ENCODE data around the gene ANG. TPM values are rescaled to one million over a fixed set of nuclear protein-coding genes. Genes with fewer than 3 reads are reported as not detected.
A peak's percentile ranks its signal among the peaks of the same experiment; 100 is the strongest.

ANG gene
- total and polyA plus RNA-seq, 9 of the 15 experiments (the other 6 are each of a cell fraction or from before 2014, with no cell fraction given): 0.21 to 0.73 (median 0.34) TPM; not detected in 4

DNA sequence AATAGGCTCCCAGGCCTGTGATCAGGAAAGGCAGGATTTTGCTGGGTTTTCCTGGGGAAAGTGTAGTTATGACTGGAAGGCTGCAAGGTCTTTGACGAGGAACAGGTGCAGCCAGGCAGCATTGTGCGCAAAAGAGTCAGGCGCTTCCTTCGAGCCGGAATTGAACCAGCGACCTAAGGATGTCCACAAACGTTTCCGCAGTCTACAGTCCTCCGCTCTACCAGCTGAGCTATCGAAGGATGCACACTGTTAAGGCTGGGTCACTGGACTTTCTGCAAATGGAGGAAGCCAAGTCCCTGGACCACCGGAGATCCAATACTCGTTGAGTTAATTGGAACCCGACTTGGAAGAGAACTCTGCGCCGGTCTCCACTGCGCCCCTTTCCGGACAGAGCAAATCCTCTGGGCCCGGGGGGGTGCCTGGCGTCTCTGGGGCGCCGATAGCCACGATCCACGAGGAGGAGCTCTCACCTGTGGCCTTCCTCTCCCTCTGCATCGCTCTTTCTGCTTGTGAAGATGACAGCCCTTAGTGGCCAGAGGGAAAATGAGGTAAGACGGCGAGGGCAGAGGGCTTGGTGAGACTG lies 28.7 kb upstream of the ANG start:
- intact Hi-C loops (cut with micrococcal nuclease): loop anchor here (5.0 kb wide), 1 partner anchor 32 kb away; no protein-coding TSS in a partner anchor
- WGBS (ENCODE audit: insufficient coverage, low coverage, missing lambda C conversion rate): 20% methylated on average over 15 of the region's 26 CpGs
- POLR2A ChIA-PET: interaction anchor here (0.6 kb wide), 1 partner anchor 49 kb away, joined by 3 read pairs; no protein-coding TSS in a partner anchor

More for the DNA sequence above, 28.7 kb upstream of the ANG start:
- DNase-seq (ENCODE audit: extremely low read depth in 1 of 4, low spot score in 3 of 4): no peak
- H2AFZ ChIP-seq (ENCODE audit: low read depth, low read length): no peak overlapping the region
- peaks cover 7% of the 10 kb centered on the region; the same call in 1 of the 2 replicates for H4K20me1 ChIP-seq (replicated peaks; ENCODE audit: control insufficient read depth, insufficient read depth, low read length)
- no peak overlapping the region for H3K27ac ChIP-seq (ENCODE audit: extremely low read depth, low read depth, low read length)
- no peaks in the 10 kb centered on the region for H3K9me1 ChIP-seq (ENCODE audit: control insufficient read depth, insufficient read depth, low read length)
- CTCF ChIA-PET (ENCODE audit: low intra/inter-chr PET ratio): interaction anchor here (0.7 to 1.4 kb wide), 2 partner anchors 27 to 31 kb away, joined by 3 to 5 read pairs; no protein-coding TSS in a partner anchor
- no peaks in the 10 kb centered on the region for H3K36me3 ChIP-seq (ENCODE audit: control insufficient read depth, insufficient read depth, low read length)
- no peaks in the 10 kb centered on the region for H3K79me2 ChIP-seq (ENCODE audit: control insufficient read depth, insufficient read depth, low read length)
- H3K27me3 ChIP-seq (ENCODE audit: control insufficient read depth in 2 of 2, insufficient read depth in 2 of 2, low read length in 2 of 2): peaks cover 0 to 31% of the 10 kb centered on the region in 2 experiments; a peak in 2 of 5 replicates
- no peak overlapping the region; a peak in 1 of 4 replicates for H3K9ac ChIP-seq (ENCODE audit: insufficient read depth in 1 of 2, low read depth in 2 of 2, low read length in 2 of 2)
- no peak overlapping the region for H3K4me3 ChIP-seq
- ATAC-seq: no peak
- peaks cover 11 to 17% of the 10 kb centered on the region in 2 experiments; a peak in 3 of 5 replicates for H3K4me1 ChIP-seq (replicated peaks in 1 of 2; ENCODE audit: control insufficient read depth in 2 of 2, insufficient read depth in 2 of 2, low read length in 2 of 2)
- no peak for FAIRE-seq
- no TSS peak for BruUV-seq (replicated peaks)
- H3K4me2 ChIP-seq (ENCODE audit: insufficient read depth, low read length): peak overlapping the region; percentile 37
- no peak for TF ChIP-seq ZNF280B (CRISPR knock-in tag; IDR thresholded peaks at IDR 0.05)
- TF ChIP-seq TBP (optimal IDR thresholded peaks at IDR 0.05; ENCODE audit: low read depth, low read length): peak; percentile 94
- no peak for TF ChIP-seq CBX5 (IDR thresholded peaks at IDR 0.05; ENCODE audit: borderline replicate concordance, low read depth)
- TF ChIP-seq POLR3A (IDR thresholded peaks at IDR 0.05; ENCODE audit: borderline replicate concordance, extremely low read depth, insufficient read depth, insufficient read length): peak; percentile 71
- 0 out of 6 replicates have a peak, but pooled peaks of 1 of the 3 experiments have one; percentile 11 for TF ChIP-seq CTCF (IDR thresholded peaks at IDR 0.05 in 2 of 3, conservative IDR thresholded peaks at IDR 0.05 in 1 of 3; ENCODE audit: insufficient read depth in 2 of 3, low read depth in 1 of 3, low read length in 3 of 3)
- no peak for TF ChIP-seq RREB1 (CRISPR knock-in tag; IDR thresholded peaks at IDR 0.05)
- TF ChIP-seq, protein P1, sequence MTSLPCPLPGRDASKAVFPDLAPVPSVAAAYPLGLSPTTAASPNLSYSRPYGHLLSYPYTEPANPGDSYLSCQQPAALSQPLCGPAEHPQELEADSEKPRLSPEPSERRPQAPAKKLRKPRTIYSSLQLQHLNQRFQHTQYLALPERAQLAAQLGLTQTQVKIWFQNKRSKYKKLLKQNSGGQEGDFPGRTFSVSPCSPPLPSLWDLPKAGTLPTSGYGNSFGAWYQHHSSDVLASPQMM (CRISPR knock-in tag; IDR thresholded peaks at IDR 0.05): no peak
- TF ChIP-seq POLR2H (tag; IDR thresholded peaks at IDR 0.05; ENCODE audit: low read depth): peak; percentile 57; the same call in 1 of the 2 replicates
- TF ChIP-seq NCOA6 (IDR thresholded peaks at IDR 0.05): no peak
- TF ChIP-seq CREB1 (IDR thresholded peaks at IDR 0.05): no peak
- TF ChIP-seq CREB1 (CRISPR knock-in tag; IDR thresholded peaks at IDR 0.05): no peak
- in situ Hi-C loops (cut with MboI): no loop called here
- H3K9me3 ChIP-seq (replicated peaks; ENCODE audit: control insufficient read depth, insufficient read depth, low read depth, low read length): no peaks in the 10 kb centered on the region
